Measurements from ENCODE around the gene UNC5A.

UNC5A gene

DNA sequence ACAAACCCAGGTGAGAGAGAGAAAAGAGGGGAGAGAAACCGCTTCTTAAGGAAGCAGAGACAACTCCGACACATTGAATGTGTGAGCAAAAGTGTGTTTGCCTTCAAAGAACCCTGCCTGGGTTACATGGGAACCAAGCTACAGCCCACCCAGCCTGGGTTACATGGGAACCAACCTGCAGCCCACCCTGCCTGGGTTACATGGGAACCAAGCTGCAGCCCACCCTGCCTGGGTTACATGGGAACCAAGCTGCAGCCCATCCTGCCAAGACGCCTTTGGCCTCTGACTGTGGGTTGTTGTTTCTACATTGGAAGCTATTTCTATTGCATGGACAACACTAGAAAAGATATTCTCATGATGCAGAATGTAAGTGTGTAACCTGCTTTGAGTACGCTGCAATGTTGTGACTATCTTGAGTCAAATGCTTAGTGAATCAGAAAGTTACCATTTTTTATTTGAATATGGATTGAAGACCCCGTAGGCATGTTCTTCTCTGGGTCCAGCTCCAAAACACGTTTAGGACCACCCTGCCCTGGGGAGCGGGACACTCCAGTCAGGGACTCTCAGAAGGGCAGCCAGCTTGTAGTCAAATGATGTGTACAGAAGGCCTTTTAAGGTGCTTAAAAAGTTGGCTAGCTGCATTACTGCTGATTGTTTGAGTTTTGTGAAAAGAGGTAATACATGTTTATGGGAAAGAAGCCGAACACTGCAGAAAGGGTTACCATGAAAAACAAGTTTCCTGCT is 39.1 kb upstream of the UNC5A start:
- no peak overlapping the region for H3K27ac ChIP-seq
- no peak for TF ChIP-seq ZFX (IDR thresholded peaks at IDR 0.05)
- TF ChIP-seq, protein P1, sequence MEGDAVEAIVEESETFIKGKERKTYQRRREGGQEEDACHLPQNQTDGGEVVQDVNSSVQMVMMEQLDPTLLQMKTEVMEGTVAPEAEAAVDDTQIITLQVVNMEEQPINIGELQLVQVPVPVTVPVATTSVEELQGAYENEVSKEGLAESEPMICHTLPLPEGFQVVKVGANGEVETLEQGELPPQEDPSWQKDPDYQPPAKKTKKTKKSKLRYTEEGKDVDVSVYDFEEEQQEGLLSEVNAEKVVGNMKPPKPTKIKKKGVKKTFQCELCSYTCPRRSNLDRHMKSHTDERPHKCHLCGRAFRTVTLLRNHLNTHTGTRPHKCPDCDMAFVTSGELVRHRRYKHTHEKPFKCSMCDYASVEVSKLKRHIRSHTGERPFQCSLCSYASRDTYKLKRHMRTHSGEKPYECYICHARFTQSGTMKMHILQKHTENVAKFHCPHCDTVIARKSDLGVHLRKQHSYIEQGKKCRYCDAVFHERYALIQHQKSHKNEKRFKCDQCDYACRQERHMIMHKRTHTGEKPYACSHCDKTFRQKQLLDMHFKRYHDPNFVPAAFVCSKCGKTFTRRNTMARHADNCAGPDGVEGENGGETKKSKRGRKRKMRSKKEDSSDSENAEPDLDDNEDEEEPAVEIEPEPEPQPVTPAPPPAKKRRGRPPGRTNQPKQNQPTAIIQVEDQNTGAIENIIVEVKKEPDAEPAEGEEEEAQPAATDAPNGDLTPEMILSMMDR (conservative IDR thresholded peaks at IDR 0.05), result no peak

DNA sequence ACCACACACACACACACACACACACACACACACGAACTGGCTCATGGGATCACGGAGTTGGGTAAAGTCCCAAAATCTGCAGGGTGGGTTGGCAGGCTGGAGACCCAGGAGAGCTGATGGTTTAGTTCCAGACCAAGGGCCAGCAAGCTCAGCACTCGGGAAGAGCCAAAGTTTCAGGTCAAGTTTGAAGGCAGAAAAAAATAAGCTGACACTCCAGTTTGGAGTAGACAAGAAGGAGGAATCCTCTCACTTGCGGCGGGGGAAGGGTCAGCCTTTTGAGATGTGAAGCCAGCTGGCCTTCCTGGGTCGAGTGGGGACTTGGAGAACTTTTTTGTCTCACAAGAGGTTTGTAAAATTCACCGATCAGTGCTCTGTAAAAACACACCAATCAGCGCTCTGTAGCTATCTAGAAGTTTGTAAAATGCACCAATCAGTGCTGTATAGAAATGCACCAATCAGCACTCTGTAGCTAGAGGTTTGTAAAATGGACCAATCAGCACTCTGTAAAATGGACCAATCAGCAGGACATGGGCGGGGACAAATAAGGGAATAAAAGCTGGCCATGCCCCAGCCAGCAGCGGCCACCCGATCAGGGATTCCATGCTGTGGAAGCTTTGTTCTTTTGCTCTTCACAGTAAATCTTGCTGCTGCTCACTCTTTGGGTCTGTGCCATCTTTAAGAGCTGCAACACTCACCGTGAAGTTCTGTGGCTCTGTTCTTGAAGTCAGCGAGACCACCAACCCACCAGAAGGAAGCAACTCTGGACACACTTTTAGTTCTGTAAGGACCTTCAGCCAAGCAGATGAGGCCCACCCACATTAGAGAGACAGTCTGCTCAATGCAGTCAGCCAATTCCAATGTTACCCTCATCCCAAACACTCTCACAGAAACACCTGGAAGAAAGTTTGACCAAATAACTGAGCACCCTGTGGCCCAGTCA is 37.8 kb upstream of the UNC5A start:
- H3K27ac ChIP-seq, result no peak overlapping the region
- TF ChIP-seq, protein P1 (conservative IDR thresholded peaks at IDR 0.05), result no peak
- no peak for TF ChIP-seq ZFX (IDR thresholded peaks at IDR 0.05)

DNA sequence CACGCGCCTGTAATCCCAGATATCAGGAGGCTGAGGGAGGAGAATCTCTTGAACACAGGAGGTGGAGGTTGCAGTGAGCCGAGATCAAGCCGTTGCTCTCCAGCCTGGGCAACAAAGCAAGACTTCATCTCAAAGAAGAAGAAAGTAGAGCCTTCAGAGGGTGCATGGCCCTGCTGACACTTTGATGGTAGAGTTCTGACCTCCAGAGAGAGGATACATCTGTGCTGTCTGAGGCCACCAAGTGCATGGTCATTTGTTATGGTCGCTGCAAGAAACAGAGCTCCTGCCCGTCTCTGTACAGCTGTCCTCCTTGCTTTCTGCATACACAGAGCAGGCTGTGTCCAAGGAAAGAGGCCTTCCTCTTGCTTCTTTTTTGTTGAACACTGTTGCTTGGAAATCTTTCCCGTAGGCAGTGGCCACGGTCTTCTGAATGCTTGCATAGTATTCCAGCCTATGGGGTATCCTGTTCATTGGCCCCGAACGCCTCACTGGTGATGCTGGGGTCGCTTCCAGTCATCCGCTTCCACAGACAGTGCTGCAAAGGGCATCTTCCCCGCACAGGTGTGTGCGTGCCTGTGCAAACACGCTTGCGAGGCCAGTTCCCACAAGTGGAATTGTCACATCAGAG is 36.8 kb upstream of the UNC5A start:
- no peak for TF ChIP-seq ZFX (IDR thresholded peaks at IDR 0.05)
- TF ChIP-seq, protein P1 (conservative IDR thresholded peaks at IDR 0.05), result no peak
- no peak overlapping the region for H3K27ac ChIP-seq

DNA sequence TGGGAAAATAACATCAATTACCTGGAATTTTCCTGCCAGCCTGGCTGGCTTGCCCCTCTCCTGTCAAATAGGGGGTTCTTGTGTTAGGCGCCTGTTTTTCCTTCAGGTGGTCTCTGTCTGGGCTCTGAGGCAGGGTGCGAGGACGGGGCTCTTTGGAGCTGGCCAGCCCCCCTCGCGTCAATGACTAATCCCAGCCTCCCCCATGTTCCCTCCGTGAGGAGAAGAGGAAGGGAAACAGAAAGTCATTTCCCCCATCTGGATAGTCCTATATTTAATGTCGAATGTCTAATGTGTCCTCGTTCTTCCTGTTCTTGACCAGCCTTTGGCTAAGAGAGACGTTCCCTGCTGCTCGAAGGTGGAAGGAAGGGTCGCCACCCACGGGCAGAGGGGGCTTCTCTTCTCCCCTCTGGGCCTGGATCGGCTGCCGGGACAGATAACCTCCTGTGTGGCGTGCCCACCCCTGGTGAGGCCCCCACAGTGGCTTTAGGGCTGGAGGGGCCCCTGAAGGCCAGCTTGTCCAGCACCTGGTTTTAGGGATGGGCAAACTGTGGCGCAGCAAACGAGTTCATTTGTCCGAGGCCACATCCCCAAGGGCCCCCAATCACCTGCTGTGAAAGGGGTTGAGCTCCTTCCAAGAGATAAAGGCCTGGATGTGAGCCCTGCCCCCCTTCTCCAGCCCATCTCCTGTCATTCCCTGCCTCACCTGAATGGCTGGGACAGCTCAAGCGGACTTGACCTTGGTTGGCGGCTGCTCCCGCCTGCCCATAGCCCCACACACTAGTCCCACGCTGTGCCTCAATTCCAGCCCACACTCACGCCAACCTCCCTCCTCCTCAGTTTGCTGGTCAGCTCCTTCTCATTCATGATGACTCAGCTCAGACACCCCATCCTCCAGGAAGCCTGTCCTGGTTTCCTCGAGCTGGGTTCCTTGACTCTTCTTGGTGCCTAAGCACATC is 35.9 kb upstream of the UNC5A start:
- H3K27ac ChIP-seq, result no peak overlapping the region
- TF ChIP-seq, protein P1 (conservative IDR thresholded peaks at IDR 0.05), result no peak
- no peak for TF ChIP-seq ZFX (IDR thresholded peaks at IDR 0.05)

DNA sequence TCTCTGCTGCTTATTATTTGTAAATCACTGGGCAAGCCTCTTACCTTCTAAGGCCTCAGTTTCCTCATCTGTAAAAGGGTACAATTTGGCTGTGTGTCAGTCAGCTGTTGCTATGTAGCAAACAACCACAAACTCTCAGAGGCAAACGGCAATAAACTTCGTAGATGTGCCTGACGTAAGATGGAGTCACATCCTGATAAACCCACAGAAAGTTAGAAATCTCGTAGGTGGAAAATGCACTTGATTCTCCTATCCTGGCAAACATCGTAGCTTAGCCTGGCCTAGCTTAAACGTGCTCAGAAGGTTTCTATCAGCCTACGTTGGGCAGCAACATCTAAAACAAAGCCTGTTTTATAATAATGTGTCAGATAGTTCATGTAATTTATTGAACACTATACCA is 35.0 kb upstream of the UNC5A start:
- TF ChIP-seq ZFX (IDR thresholded peaks at IDR 0.05), result no peak
- TF ChIP-seq, protein P1 (conservative IDR thresholded peaks at IDR 0.05), result no peak
- no peak overlapping the region for H3K27ac ChIP-seq

DNA sequence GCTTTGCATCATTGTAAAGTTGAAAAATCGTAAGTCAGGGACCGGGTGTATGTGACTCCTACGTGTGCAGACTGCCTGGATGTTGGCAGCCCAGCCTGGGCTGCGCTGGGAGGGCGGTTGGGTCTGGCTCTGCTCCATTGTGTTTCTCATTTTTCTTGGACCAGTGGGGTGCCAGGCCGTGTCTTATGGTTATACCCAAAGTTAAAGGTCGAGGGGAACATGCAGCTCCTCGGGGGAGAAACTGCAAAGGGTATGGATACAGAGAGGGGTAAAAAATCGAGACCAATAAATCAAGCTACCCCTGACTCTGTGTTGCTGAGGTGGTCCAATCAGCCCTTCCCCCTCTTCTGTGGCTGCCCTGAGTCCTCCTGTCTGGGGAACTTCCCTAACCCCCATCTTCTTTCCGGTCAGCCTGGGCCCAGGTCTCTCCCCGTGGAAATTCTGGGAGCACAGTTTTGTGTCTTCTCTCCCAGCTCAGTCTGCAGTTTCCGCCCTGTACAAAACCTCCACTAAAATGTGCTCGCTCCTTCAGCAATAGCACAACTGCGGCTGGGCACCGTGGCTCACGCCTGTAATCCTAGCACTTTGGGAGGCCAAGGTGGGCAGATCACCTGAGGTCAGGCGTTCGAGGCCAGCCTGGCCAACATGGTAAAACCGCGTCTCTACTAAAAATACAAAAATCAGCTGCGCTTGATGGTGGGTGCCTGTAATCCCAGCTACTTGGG is 34.1 kb upstream of the UNC5A start:
- TF ChIP-seq, protein P1 (conservative IDR thresholded peaks at IDR 0.05), result no peak
- no peak for TF ChIP-seq ZFX (IDR thresholded peaks at IDR 0.05)
- H3K27ac ChIP-seq, result no peak overlapping the region

All from C4-2B (cell line).